Peyer's patch (tissue), 4 donors: ENCODE results near the gene SERPINB8. TPM values are rescaled to one million over a fixed set of nuclear protein-coding genes. Genes with fewer than 3 reads are reported as not detected.

Source experiments
- DNase-seq, 3 donors: peaks; one replicate each; pipeline ENCODE4 v3.0.0-alpha.2; 2017 to 2019
- H3K27ac ChIP-seq, 4 donors: fragments of 200-600 bp; sonication (generic); one replicate each; pipeline ENCODE4 v1.5.1; 2016 to 2019
- H3K27me3 ChIP-seq, 2 donors: fragments of 200-600 bp; sonication (generic); one replicate each; pipeline ENCODE4 v1.5.1; 2019
- H3K36me3 ChIP-seq, 3 donors: fragments of 200-600 bp; sonication (generic); one replicate each; pipeline ENCODE4 v1.5.1; 2016 to 2019
- H3K4me1 ChIP-seq, 4 donors: fragments of 200-600 bp; sonication (generic); one replicate each; pipeline ENCODE4 v1.5.1; 2016 to 2019
- H3K4me3 ChIP-seq, 4 donors: fragments of 200-600 bp; sonication (generic); 1 replicate in 3 of 4; 2 replicates in 1 of 4; pipeline ENCODE4 v1.5.1; 2016 to 2019; ENCODE audit warnings: mild to moderate bottlenecking in 1 of 4
- H3K9me3 ChIP-seq, 4 donors: fragments of 200-600 bp; sonication (generic); one replicate each; pipeline ENCODE4 v1.5.1; 2016 to 2019; ENCODE audit warnings: mild to moderate bottlenecking in 1 of 4
- POLR2A ChIP-seq, 2 donors: fragments of 450-650 bp; IDR thresholded peaks; one replicate each; pipeline ENCODE4 v1.5.1; 2017; ENCODE audit warnings: antibody characterized with exemption in 2 of 2, mild to moderate bottlenecking in 2 of 2, moderate library complexity in 2 of 2
- total RNA-seq, 4 donors: library from RNA; depleted of rRNA; stranded (reverse); fragments of >200 nt; gene quantifications; one replicate each; pipeline ENCODE4 v1.1.0, GENCODE V29; 2016
- TF ChIP-seq, protein P1 (sequence below), 6 experiments: fragments of 450-650 bp in 4 of 6; fragments of 200-600 bp in 2 of 6; sonication (generic) in 1 of 6; IDR thresholded peaks; one replicate each; pipeline ENCODE4 v1.5.1; 2017 to 2019; ENCODE audit warnings: antibody characterized with exemption in 6 of 6, mild to moderate bottlenecking in 3 of 6, moderate library complexity in 1 of 6

Gene SERPINB8
- total RNA-seq, 4 donors from 2014 or later = 6.6 to 20.2 (median 14.0) TPM

DNA sequence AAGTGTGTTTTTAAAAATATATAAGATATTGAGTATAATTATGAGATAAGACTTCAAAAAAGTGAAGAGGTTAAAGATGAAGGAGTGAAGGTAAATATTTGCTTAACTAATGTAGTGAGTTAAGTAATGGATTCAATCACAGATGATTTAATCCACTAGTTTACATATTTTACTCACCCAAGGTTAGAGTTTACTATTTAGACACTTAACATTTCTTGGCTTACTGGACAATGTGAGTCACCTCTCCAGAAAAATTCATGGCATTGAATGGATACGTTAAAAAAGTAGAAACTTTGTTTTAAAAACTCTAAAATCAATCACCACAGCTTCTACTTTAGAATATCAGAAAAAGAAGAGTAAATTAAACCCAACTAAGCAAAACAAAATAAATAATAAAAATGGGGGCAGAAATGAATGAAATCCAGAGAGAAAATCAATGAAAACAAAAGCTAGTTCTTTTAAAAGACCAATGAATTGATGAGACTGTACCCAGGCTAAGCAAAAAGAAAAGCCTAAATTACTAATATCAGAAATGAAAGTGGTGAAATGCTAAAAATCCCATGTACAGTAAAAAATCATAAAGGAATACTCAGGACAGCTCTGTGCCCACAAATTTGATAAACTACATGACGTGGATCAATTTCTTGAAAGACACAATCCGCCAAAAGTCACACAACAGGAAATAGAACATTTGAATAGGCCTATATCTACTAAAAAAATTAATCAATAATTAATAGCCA, 22.7 kb upstream of the SERPINB8 start:
- no peak for DNase-seq
- Histone ChIP-seq H3K4me1 (peaks cover 0 to 6% (median 2%) of the 10 kb centered on the region in 4 donors), H3K9me3 (no peaks in the 10 kb centered on the region), H3K27me3 (no peaks in the 10 kb centered on the region), H3K27ac (no peak overlapping the region), H3K4me3 (no peak overlapping the region), H3K36me3 (no peaks in the 10 kb centered on the region)
- no peak for TF ChIP-seq POLR2A (IDR thresholded peaks at IDR 0.05)
- TF ChIP-seq, protein P1, sequence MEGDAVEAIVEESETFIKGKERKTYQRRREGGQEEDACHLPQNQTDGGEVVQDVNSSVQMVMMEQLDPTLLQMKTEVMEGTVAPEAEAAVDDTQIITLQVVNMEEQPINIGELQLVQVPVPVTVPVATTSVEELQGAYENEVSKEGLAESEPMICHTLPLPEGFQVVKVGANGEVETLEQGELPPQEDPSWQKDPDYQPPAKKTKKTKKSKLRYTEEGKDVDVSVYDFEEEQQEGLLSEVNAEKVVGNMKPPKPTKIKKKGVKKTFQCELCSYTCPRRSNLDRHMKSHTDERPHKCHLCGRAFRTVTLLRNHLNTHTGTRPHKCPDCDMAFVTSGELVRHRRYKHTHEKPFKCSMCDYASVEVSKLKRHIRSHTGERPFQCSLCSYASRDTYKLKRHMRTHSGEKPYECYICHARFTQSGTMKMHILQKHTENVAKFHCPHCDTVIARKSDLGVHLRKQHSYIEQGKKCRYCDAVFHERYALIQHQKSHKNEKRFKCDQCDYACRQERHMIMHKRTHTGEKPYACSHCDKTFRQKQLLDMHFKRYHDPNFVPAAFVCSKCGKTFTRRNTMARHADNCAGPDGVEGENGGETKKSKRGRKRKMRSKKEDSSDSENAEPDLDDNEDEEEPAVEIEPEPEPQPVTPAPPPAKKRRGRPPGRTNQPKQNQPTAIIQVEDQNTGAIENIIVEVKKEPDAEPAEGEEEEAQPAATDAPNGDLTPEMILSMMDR (IDR thresholded peaks at IDR 0.05) = no peak

DNA sequence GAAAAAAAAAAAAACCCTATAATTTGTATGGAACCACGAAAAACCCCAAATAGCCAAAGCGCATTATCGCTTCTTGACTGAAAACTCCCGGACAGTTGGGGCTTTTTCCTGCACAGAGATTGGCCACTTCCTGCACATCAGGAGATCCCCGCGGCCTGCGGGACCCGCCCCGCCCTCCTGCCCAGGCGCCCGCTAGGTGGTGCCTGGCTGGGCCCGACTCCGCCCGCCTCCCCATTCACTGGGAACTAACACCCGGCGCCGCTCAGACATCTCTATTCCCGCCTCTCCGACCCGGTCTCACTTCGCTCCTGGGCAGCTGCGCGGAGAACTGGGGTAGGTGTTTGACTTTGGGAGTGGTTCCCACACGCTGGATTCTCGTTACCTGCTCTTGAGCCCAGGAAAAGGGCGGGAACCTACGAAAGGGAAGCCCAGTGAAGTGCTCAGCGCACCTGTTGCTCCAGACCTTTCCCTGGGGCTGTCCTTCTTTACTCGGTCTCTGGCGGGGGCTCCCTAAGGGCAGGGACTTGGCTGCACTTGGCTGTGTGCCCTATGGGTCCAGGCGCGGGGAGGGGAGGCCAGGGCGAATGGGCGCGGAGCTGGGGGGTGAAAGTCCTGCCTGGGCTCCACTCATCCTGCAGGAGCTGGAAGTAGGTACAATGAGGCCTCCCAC, 20.7 kb upstream of the SERPINB8 start, which contains the start of gene HMSD:
Gene HMSD, plus strand, starts transcription at position 234 of the 670 bp plus-strand sequence. CDS start 4,155 bp downstream, outside the sequence.
- Histone ChIP-seq H3K27ac (peak within 1 kb of the TSS in 1 of 4 donors; percentile 17), H3K27me3 (no peaks in the 10 kb centered on the region), H3K4me3 (peak within 1 kb of the TSS; percentile 13 to 42 (median 40)), H3K36me3 (no peaks in the 10 kb centered on the region), H3K4me1 (peaks cover 0 to 6% (median 2%) of the 10 kb centered on the region in 4 donors), H3K9me3 (no peaks in the 10 kb centered on the region)
- DNase-seq = peak; percentile 59 to 81 (median 78)
- TF ChIP-seq, protein P1 (IDR thresholded peaks at IDR 0.05) = peak in 4 of 6 experiments; percentile 43 to 56 (median 48)
- TF ChIP-seq POLR2A (IDR thresholded peaks at IDR 0.05) = no peak

DNA sequence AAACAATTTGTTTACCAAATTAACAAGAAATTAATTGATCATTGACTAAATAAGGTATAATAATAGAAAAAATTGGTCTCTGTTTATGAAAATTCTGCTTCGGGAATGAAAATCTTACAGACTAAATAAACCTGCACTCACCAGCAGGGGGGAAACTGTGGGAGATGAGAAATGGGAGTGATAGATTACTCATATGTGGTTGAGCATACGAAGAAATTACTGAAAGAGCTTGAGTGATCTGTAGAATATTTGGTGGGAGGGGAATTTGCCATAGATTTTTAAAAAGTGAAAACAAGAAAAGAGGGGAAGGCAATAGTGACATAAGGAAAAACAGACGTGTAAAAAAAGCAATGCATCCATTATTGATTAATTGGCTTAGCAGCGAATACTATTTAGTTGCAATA, 18.6 kb upstream of the SERPINB8 start:
- TF ChIP-seq, protein P1 (IDR thresholded peaks at IDR 0.05) = no peak
- no peak for TF ChIP-seq POLR2A (IDR thresholded peaks at IDR 0.05)
- H3K4me1 ChIP-seq = peaks cover 0 to 6% (median 2%) of the 10 kb centered on the region in 4 donors
- no peaks in the 10 kb centered on the region for H3K27me3 ChIP-seq
- no peaks in the 10 kb centered on the region for H3K9me3 ChIP-seq
- H3K27ac ChIP-seq = no peak overlapping the region
- DNase-seq = no peak
- no peak overlapping the region for H3K4me3 ChIP-seq
- no peaks in the 10 kb centered on the region for H3K36me3 ChIP-seq

DNA sequence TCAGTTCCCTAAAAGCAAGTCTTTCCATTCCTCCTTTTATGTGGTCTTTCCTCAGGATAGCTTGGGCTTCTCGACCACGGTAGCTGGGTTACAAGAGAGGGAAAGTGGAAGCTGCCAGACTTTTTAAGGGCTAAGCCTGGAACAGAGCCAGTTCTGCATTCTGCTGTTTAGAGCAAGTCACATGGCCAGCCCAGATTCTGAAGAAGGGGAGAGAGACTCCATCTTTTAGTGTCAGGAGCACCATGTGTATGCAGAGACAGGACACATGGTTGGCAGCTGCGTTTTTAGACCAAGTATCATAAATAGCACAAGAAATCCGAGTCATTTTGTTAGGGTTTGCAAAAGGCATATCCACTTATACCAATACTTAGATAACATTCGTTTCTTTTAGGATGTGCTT, 16.1 kb upstream of the SERPINB8 start:
- Histone ChIP-seq H3K36me3 (no peaks in the 10 kb centered on the region), H3K4me3 (no peak overlapping the region), H3K9me3 (no peaks in the 10 kb centered on the region), H3K27me3 (no peaks in the 10 kb centered on the region), H3K4me1 (peaks cover 0 to 6% (median 2%) of the 10 kb centered on the region in 4 donors), H3K27ac (no peak overlapping the region)
- no peak for DNase-seq
- TF ChIP-seq, protein P1 (IDR thresholded peaks at IDR 0.05) = no peak
- TF ChIP-seq POLR2A (IDR thresholded peaks at IDR 0.05) = no peak

DNA sequence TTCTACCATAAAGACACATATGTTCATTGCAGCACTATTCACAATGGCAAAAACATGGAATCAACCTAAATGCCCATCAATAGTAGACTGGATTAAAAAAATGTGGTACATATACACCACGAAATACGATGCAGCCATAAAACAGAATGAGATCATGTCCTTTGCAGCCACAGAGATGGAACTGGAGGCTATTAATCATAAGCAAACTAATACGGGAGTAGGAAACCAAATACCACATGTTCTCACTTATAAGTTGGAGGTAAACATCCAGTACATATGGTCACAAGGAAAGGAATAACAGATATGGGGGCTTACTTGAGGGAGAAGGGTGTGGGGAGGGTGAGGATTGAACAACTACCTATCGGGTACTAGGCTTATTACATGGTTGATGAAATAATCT, 13.1 kb upstream of the SERPINB8 start:
- no peaks in the 10 kb centered on the region for H3K27me3 ChIP-seq
- no peak overlapping the region for H3K4me3 ChIP-seq
- H3K9me3 ChIP-seq = no peaks in the 10 kb centered on the region
- H3K36me3 ChIP-seq = no peaks in the 10 kb centered on the region
- no peaks in the 10 kb centered on the region for H3K4me1 ChIP-seq
- DNase-seq = no peak
- no peak overlapping the region for H3K27ac ChIP-seq
- TF ChIP-seq, protein P1 (IDR thresholded peaks at IDR 0.05) = no peak
- TF ChIP-seq POLR2A (IDR thresholded peaks at IDR 0.05) = no peak
